GM18519 (cell line): ENCODE measurements around the gene SCN8A.

Experiments used
- ATAC-seq: cut with Tn5 transposase; IDR thresholded peaks from one replicate; pipeline ENCODE4 v1.9.1; 2021; ENCODE audit warnings: mild to moderate bottlenecking, moderate library complexity; ENCODE audit not compliant: unreplicated experiment, low FRiP score

Gene SCN8A

DNA sequence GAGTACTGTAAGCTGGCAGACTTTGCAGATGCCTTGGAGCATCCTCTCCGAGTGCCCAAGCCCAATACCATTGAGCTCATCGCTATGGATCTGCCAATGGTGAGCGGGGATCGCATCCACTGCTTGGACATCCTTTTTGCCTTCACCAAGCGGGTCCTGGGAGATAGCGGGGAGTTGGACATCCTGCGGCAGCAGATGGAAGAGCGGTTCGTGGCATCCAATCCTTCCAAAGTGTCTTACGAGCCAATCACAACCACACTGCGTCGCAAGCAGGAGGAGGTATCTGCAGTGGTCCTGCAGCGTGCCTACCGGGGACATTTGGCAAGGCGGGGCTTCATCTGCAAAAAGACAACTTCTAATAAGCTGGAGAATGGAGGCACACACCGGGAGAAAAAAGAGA, 215.9 kb downstream of the SCN8A start:
- no peak for ATAC-seq

DNA sequence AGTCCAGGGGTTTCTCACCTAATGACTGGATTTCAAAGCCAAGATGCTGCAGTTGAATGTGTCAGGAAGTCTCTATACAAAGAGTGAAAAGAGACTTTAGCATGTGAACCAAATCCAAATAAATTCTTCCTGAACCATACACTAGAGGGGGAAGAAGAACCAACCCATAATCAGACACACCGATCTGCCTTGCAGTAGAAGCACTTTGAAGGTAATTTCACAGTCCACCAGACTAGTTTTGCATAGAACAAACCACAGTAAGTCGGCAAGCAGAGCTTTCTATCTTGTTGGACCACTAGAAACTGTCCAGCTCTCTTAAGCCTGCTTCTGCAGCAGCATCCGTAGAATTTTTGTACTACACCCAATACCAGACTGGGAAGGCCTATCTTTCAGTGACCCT, 218.2 kb downstream of the SCN8A start:
- ATAC-seq, result no peak

DNA sequence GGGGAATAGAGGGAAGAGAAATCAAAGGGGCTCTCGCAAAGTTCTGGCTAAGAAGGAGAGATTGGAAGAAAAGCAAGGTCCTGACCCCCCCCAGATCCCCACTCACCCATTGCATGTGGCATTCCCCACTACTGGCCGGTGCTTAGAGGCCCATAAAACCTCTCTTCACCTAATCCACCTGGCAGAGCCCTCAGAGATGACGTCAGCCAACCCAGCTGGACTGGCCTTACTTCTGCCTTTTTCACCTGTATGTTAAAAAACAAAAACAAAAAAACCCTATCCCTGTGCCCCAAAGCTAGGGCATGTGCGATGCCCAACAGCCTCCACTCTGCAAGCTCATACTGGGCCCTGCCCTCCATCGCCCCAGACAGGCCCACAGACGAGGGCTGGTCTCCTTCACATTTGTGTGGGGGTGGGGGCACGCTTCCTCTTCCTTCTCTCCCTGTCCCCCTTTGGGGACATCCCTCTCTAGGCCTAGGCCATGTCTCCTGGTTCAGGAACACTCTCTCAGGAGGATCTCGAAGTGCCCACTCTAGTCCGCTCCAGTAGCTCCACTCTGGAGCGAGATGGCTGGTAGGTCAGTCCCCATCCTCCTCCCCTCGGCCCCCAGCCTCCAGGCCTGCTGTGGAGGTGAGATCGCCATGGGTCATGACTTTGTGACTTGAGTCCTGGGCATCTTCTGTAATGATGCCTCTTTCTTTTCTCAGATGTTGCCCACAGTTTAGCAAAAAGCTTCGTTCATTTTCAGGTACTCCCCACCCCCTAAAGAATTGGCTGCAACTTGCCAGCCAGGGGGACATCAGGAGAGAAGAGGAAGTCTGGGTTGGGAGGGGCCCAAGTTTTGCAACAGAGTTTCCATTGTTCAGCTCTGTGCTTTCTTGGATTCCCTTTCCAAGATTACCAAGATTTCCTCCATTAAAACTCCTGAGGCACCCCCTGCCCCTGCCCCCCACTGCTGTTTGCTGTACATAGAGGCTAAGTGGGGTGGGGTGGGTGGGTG, 220.5 kb downstream of the SCN8A start:
- no peak for ATAC-seq

DNA sequence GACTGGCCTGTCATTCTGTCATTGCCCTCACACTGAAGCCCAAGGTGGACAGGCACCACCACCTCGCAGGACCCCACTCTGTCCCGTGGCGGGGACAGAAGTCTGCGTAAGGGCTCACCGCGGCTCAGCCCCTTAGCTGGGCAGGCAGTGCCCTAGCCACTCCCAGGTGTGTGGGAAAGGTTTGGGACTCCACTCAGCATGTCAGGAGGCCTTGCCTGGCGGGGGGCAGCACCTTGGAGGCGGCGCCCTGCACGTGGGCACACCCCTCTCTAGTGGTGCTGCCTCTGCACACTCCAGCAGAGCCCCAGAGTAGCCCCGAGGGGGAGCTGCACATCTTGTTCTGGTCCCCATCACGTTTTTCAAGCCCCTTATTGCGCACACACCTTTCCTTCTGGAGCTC, 221.8 kb downstream of the SCN8A start:
- ATAC-seq, result no peak

DNA sequence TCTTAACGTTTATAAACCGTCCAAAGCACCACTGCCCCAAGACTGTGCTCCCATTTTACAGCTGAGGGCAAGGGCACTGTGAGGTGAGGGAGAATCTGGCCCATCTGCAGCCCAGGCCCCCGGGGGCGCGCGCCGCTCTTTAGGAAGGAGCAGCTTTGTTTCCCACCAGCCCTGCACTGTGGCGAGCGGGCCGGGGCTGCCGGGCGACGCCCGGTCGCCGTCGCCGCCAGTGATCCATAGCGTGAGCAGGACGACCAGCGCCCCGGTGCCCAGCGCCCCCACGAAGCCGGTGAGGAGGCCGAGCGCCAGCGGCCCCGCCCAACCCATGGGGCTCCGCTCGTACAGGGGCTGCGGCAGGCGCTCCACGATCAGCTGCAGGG, 222.9 kb downstream of the SCN8A start:
- no peak for ATAC-seq

DNA sequence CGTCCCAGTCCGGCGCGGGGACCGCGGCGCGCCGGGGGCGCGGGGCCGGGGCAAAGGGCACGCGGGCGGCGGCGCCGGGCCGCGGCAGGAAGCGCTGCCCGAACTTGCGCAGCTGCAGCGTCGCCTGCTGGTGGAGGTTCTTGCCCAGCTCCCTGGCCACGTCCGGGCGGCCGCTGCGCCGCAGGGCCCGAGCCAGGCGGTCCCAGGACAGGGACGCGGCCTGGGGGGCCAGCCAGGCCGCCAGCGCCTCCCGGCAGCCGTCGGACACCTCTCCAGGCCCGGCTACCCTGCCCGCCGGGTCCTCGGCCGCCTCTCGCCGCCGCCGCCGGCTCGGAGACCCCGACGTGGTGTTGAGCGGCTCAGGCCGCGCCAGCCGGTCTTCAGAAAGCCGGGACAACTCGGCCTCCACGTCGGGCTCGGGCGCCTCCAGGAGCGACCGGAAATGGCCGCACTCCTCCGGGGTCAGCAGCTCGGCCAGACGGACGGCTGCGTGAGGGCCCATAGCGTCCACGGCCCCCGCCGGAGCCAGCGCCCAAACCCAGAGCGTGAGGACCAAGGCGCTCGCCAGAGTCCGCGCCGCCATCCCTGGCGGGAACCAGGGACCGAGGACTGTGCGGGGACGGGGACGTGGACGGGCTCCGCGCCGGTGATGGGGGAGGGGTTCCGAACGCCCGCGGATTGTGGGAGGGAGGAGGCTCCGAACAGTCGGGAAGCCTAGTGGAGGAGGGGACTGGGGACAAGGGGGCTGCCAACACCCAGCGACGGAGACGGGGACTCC, 223.5 kb downstream of the SCN8A start:
- no peak for ATAC-seq

DNA sequence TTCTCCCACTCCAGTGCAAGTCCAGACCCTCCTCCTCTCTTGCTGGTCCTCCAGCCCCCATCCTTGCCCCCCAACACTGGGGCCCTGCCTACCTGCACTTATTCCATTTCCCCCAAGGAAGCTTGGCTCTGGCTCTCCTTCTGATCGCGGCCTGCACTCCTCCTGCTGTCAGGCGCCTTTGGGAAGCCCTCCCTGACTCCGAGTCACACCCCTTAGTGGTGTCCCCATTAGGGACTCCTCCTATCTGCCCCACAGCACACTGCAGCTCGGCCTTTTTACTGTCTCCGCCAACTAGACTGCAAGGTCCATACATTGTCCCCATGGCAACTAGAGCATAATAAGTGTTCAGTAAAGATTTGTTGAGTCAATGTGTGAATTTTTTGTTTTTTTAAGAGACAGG, 224.5 kb downstream of the SCN8A start:
- no peak for ATAC-seq

DNA sequence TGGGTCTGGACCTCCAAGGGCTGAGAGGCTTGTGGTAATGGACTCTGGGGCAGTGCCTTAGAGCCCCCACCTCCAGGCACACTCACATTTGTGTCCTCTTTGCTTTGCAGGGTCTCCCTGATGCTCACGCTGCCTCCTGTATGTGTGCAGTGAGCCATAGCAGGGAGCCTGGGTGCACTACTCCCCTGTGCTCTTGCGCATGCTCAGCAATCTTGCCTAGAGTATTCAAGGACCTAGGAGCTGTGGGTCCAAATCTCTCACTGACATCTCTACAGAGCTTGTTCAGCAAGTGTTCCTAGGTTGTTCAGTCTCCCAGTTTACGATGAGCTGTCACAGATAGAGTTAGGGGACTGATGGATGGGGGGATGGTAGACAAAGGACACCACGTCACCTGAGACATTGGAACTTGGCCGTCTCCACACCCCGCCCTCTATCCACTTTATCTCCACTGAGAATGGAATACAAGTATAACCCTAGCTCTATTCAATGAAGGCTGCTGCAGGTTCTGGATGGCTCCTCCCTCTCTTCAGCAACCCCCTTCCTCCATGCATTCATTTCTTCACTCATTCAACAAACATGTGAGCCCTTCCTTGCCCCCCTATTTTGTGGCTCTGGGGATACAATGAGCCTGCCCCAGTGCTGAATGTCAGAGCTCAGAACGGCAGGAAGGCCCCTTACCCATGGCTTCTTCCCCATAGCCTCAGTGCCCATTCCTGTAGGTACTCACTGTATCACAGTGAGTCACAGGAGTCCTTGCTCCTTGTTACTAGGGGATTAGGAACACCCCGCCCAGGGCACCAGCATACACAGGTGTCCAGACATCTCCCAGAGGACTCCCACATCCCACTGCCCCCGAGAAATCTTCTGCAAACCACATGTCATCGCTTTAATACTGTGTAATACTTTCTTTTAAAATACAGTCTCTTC, 226.3 kb downstream of the SCN8A start:
- ATAC-seq, result no peak

DNA sequence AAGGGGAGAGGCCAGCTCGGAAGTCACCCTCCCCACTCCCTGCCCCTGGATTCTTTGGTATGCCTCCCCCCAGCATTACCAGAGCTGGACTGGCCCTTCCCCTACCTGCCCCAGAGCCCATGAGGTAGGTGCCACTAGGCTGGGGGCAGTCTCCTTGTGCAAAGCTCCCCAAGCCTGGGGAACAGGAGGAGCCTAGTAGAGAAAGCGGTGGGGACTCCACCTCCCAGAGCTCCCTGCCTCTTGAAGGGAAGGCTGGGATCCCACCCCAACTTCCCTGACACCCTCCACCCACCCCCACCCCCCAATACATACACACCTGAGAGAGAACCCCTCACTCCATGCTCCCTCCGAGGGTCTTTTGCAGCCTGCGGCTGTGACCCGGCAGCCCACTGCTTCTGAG, 227.1 kb downstream of the SCN8A start:
- ATAC-seq, result no peak

DNA sequence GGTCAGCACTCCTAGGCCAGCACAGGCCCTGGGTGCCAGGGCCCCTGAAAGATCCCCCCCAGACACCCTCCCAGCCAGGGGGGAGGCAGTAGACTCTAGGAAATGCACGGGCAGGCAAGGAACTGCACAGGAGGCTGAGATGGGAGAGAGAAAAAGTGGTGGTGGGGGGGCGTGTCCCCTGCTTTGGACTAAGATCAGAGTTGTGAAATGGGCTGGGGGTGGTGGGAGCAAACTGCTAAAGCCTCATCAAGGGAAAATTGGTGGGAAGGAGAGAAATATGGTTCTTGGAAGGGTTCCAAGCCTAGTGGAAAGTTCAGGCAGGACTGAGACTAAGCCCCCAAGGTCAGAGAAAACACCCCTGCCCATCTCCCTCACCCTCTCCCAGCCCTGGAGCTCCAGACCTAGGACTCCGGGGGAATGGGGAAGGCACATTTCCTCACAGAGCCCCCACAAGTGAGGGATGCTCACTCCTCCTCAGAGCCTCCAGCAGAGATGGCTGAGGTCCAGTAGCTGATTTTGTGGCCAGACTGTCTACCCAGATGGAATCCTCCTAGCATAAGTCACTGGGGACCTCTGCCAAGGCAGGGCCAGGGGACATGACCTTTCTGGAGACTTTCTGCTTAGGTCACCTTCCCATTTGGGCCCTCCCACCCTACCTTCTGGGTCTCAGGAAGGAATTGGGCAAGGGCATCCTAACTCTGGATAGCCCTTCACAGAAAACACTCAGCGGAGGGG, 227.7 kb downstream of the SCN8A start:
- ATAC-seq, result no peak

DNA sequence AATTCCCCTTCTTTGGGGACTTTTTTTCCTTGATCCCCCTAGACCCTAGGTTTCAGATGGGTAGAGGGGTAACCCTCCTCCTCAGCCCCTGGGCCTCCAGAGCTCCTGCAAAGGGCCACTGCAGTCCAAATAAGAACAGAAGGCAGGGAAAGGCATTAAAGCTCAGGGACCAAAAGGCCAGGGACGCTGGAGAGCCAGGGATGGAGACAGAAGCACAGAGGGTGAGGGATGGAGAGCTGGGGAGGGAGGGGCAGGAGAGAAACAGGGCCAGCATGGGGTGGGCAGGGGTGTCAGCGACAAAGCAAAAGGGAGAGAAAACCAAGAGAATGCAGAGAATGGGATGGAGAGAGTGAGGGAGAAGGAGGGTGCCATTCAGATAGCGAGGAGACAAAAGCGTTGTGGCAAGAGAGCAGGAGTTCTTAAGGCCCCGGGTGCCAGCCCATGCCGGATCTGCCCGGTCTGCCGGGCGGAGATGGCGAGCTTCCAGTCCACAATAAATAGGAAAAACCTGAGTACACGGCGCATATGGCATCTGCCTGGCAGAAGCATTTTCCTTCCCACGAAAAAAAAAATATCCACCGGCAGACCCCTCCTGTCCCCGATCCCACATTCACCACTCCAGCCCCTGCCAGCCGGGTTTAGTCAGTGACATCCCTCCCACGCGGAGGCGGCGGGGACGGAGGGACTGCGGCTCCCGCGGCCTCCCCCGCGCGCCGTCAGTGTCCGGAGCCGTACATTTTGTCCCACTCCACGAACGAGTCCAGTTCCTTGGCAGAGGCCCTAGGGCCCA, 228.9 kb downstream of the SCN8A start:
- ATAC-seq, result no peak

DNA sequence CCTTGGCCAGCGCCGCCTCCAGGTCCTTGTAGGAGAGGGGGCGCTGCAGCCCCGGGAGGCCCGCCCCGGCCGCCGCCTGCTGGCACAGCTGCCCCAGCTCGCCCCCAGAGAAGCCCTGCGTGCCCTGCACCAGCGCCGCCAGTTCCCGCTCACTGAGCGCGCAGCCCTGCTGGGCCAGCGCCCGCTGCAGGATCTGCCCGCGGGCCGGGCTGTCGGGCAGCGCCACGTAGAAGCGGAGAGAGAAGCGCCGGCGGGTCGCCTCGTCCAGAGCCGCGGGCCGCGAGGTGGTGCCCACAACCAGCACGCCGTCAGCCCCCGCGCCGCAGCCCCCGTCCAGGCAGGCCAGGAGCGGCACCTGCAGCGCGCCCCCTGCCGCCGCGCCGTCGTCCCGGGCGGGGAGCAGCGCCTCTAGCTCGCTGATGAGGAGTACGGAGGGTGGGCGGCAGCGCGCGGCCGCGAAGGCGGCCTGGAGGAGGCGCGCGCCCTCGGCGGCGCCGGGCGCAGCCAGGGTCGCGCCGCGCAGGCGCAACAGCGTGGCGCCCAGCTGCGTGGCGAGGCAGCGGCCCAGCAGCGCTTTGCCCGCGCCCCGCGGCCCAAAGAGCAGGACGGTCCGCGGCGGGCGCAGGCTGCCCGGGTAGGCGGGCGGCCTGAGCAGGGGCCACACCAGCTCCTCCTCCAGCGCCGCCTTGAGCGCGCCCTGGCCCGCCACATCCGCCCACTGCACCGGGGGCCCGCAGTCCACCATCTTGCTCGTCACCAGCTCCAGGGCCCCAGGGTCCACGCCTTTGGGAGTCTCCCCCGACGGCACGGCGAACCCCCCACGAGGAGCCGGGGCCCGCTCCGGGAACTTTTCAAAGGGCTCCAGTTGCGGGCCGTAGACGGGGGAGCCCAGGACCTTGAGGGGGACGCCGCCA, 229.8 kb downstream of the SCN8A start:
- no peak for ATAC-seq

DNA sequence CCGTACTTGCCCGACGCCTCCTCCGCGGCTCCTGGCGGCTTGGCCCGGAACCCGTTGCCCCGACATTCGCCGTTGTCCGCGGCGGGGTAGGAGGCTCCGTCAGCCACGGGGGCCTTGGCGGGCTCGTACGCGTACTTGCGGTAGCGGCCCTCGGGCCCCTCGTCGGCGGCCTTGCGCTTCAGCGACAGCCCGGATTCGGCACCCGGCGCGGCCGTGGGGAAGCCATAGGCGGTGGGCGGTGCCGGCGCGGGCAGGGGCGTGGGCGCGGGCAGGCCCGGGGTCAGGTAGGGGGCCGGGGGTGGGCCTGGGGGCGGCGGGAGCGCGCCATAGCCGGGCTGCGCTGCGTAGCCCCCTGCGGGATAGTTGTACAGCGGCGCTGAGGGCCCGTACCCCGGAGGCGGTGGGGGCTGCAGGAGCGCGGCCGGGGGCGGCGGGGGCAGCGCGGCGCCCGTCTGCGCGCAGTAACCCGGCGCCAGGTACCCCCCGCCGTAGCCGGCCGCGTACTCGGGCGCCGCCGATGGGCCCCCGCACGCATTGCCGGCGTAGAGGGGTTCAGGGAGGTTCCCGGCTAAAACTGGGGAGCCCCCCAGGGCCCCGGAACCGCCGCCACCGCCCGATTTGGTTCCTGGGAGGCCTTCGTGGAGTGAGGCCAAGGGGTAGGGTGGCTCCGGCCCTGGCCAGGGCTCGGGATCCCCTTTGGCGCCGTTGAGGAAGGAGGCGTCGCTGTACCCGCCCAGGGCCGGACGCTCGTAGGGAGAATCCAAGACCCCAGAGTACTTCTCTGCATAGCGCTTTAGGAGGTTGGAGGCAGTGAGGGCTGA, 230.6 kb downstream of the SCN8A start:
- ATAC-seq, result no peak

DNA sequence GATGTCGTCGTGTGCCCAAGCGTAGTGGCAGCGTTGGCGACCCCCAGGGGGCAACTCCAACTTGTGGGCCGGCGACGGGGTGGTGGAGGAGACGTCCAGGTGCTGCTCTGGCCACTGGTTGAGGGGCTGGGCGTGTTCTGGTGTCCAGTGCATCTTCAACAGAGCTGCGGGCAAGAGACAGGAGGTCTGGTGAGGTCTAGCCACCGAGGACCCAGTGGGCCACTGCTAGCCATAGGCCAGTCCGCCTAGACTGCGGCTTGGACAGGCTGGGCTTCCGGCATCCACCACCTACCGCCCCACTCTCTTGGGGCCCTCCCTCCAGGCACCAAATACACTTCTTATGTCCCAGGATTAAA, 231.2 kb downstream of the SCN8A start:
- ATAC-seq, result no peak

DNA sequence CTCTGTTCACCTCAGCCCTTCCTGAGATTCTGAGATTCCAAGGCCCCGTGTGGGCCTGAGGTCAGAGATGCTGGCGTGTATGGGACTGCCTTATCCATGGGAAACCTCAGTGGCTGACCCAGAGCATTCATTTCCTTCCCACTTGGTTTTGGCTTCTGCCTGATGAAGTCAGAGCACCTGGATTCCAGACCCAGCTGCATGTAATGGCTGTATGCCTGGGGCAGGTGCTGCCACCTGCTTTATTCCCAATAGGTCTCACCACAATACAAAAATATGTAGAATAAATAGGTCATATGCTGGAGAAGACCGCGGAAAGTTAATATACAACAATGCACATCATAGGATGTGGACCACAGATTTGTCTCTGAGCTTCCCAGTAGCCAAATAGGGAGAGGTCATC, 231.9 kb downstream of the SCN8A start:
- ATAC-seq, result no peak

DNA sequence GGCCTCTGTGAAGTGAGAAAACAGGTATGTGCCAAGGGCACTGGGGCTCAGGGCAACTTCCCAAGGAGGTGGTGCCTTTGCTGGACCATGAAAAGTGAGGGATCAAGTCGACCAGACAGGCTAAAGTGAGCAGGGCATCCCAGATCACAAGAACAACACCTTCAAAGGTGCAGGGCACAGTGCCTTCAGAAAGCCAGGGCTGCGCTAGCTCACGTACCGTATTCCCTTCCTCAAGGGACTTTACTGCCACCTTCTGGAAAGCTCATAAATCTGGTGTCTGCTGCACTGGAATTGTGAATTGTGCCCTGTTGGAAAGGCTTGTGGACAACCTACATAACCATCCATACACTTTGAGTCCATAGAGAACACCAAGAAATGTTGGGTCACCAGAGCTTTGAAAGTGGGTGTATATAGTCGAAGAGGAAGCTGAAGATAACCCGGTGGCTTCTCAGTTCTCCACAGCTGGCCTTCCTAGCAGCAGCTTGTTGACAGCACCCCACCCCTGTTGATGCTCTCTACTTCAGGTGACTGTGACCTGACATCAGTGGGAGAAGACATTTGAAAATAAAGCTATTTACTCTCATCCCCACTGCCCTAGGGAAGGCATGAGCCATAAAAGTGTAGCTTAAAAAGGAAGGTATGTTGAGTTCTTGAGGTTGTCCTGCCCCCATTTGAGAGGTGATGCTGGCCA, 233.0 kb downstream of the SCN8A start:
- no peak for ATAC-seq

DNA sequence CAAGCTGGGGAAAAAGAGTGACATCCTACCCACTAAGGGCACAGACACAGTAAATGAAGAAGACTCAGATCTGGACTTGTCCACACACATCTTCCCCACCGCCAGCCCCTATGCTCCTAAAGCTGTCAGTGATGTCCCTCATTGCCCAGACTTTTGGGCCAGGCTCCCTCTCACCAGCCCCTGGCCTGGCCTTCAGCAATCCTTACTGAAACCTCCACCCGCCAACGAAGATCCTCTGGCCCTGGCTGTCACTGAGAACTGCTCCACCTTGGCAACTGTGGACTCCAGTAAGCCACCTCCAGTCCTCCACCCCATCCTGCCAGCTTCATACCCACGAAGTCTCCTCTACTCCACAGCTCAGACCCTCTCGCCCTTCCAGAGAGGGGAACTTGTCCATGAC, 234.2 kb downstream of the SCN8A start:
- no peak for ATAC-seq
